Measurements from ENCODE around the gene UBE3A.

DNA sequence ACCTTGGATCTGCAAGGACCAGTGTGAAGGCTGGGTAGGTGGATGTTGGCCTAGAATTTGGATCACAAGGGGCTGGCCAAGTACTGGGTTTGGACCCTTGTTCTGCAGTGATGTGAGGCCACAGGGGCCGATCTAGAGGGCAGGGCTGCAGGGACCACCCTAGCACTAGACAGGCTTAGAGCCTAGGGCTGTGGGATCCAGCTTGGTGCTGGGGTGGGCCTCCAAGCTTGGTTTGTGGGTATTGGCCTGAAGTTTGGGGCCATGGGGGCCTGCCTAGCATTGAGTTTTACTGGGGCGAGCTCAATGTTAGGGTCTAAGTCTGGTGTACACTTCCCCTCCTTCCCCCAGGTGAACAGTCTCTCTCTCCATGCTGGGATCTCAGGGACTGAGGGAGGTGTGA, 36.5 kb downstream of the UBE3A start:
- TF ChIP-seq CTCF (IDR thresholded peaks at IDR 0.05), result no peak
- TF ChIP-seq POLR2A (IDR thresholded peaks at IDR 0.05), result no peak

Measured in body of pancreas (tissue), 4 donors.